Esophagus muscularis mucosa (tissue), 4 donors: ENCODE measurements around the gene PDSS2. TPM values are rescaled to one million over a fixed set of nuclear protein-coding genes. Genes with fewer than 3 reads are reported as not detected.
"Not testable (repeated sequence)": the region's sequence is repeated elsewhere in the genome, so short reads cannot be mapped to it uniquely, and the experiment has no call there.

Experiments
- DNase-seq: peaks from one replicate; pipeline ENCODE4 v3.0.0-alpha.2; 2017; ENCODE audit errors: extremely low spot score
- H3K27ac ChIP-seq, 4 donors: fragments of 200-600 bp; sonication (generic); replicated peaks in 1 of 4; 1 replicate in 3 of 4; 2 replicates in 1 of 4; pipeline ENCODE4 v1.5.1; 2016 to 2019; ENCODE audit warnings: mild to moderate bottlenecking in 1 of 4
- H3K27me3 ChIP-seq, 4 donors: fragments of 200-600 bp; sonication (generic); one replicate each; pipeline versions ENCODE4 v1.5.1 to v1.6.0; 2016 to 2019
- H3K36me3 ChIP-seq, 4 donors: fragments of 200-600 bp; sonication (generic); one replicate each; pipeline ENCODE4 v1.5.1; 2016 to 2019
- H3K4me1 ChIP-seq, 4 donors: fragments of 200-600 bp; sonication (generic); one replicate each; pipeline ENCODE4 v1.5.1; 2016 to 2019
- H3K4me3 ChIP-seq, 4 donors: fragments of 200-600 bp; sonication (generic); 1 replicate in 2 of 4; 2 replicates in 2 of 4; pipeline ENCODE4 v1.5.1; 2016 to 2019; ENCODE audit warnings: mild to moderate bottlenecking in 4 of 4, moderate library complexity in 1 of 4
- H3K9me3 ChIP-seq, 4 donors: fragments of 200-600 bp; sonication (generic); 1 replicate in 3 of 4; 2 replicates in 1 of 4; pipeline ENCODE4 v1.5.1; 2016 to 2019
- EP300 ChIP-seq: sonication (generic); formaldehyde crosslinking; IDR thresholded peaks from one replicate; pipeline ENCODE4 v1.6.1; 2017; ENCODE audit warnings: antibody characterized with exemption
- POLR2A ChIP-seq: fragments of 450-650 bp; IDR thresholded peaks from one replicate; pipeline ENCODE4 v1.6.1; 2017; ENCODE audit warnings: antibody characterized with exemption, moderate library complexity, mild to moderate bottlenecking, low read depth
- POLR2AphosphoS5 ChIP-seq, 2 donors: sonication (generic); formaldehyde crosslinking; IDR thresholded peaks; one replicate each; pipeline ENCODE4 v1.6.1; 2017; ENCODE audit warnings: antibody characterized with exemption in 2 of 2
- WGBS: methylation state at CpG from one replicate; pipeline ENCODE4 v1.1.5; 2018; 5-methylcytosine and 5-hydroxymethylcytosine counted together
- intact Hi-C: fragments of 100-400 bp; cut with DNase I; formaldehyde crosslinking; loops from one replicate; pipeline ENCODE4 v1.15.1; 2023
- total RNA-seq, 4 donors: library from RNA; depleted of rRNA; stranded (reverse); fragments of >200 nt; gene quantifications; one replicate each; pipeline versions ENCODE4 v1.1.0 to v1.2.1, GENCODE V29; 2016
- TF ChIP-seq, protein P1 (sequence below), 3 experiments: fragments of 200-600 bp in 2 of 3; fragments of 450-650 bp in 1 of 3; sonication (generic) in 2 of 3; IDR thresholded peaks; one replicate each; pipeline ENCODE4 v1.5.1; 2017 to 2019; ENCODE audit warnings: antibody characterized with exemption in 3 of 3, mild to moderate bottlenecking in 2 of 3, moderate library complexity in 1 of 3

Gene PDSS2
- total RNA-seq, 4 donors from 2014 or later: 6.6 to 10.8 (median 8.7) TPM

DNA sequence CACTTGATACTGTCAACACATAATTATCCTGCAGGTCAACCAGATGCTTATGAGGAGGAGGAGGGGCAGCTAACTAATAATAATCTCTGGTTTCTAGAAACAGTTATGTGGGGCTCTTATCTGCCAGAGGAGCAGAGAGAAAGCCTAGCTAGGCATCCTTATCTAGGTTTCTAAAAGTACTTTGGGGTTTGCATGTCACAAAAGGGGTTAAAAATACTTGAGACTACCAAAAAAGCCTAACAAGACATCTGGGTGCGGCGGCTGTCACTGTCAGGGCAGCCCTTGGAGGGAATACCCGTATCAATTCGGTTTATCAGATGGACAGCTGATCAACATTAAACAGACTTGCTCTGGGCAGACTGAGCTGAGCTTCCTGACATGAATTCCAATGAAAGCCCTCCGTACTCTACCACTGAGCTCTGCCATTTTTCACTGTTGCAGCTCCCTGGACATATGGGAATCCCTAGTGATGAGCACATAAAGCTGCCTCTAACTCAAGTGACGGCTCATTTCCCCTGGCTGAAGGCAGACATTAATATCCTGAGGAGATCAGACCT is 166.6 kb downstream of the PDSS2 start:
- Histone ChIP-seq H3K36me3 (no peaks in the 10 kb centered on the region), H3K27me3 (no peaks in the 10 kb centered on the region), H3K9me3 (no peaks in the 10 kb centered on the region), H3K4me3 (no peak overlapping the region), H3K27ac (no peak overlapping the region), H3K4me1 (peaks cover 0 to 7% (median 4%) of the 10 kb centered on the region in 4 donors)
- DNase-seq: no peak
- WGBS: 82% methylated on average over 6 of the region's 6 CpGs
- TF ChIP-seq EP300 (no peak), POLR2A (no peak), POLR2AphosphoS5 (IDR thresholded peaks at IDR 0.05) (no peak)
- TF ChIP-seq, protein P1, sequence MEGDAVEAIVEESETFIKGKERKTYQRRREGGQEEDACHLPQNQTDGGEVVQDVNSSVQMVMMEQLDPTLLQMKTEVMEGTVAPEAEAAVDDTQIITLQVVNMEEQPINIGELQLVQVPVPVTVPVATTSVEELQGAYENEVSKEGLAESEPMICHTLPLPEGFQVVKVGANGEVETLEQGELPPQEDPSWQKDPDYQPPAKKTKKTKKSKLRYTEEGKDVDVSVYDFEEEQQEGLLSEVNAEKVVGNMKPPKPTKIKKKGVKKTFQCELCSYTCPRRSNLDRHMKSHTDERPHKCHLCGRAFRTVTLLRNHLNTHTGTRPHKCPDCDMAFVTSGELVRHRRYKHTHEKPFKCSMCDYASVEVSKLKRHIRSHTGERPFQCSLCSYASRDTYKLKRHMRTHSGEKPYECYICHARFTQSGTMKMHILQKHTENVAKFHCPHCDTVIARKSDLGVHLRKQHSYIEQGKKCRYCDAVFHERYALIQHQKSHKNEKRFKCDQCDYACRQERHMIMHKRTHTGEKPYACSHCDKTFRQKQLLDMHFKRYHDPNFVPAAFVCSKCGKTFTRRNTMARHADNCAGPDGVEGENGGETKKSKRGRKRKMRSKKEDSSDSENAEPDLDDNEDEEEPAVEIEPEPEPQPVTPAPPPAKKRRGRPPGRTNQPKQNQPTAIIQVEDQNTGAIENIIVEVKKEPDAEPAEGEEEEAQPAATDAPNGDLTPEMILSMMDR (IDR thresholded peaks at IDR 0.05): no peak
- intact Hi-C loops: no loop called here

DNA sequence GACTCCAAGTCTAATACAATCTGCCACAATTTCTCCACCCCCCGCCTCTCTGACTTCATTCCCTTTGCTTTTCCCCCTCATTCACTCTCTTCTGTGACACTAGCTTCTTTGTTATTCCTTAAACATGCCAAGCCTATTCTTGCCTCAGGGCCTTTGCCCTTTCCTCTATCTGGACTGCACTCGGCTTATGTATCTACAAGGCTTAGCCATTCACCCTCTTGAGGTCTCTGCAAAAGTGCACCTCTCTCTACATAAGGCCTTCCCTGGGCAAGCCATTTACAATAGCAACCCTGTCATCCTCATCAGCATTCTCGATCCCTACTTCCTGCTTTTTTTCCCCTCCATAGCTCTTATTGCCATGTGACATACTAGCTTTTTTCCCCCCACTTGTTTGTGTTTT is 168.9 kb downstream of the PDSS2 start:
- no peak for DNase-seq
- no peaks in the 10 kb centered on the region for H3K27me3 ChIP-seq
- TF ChIP-seq POLR2A: no peak
- TF ChIP-seq EP300: no peak
- TF ChIP-seq, protein P1 (IDR thresholded peaks at IDR 0.05): no peak
- no peak for TF ChIP-seq POLR2AphosphoS5 (IDR thresholded peaks at IDR 0.05)
- no peaks in the 10 kb centered on the region for H3K36me3 ChIP-seq
- H3K4me1 ChIP-seq: peaks cover 0 to 6% (median 0%) of the 10 kb centered on the region in 4 donors
- no peak overlapping the region for H3K27ac ChIP-seq
- 96% methylated on average over 3 of the region's 3 CpGs for WGBS
- no peaks in the 10 kb centered on the region for H3K9me3 ChIP-seq
- H3K4me3 ChIP-seq: no peak overlapping the region
- intact Hi-C loops: no loop called here

DNA sequence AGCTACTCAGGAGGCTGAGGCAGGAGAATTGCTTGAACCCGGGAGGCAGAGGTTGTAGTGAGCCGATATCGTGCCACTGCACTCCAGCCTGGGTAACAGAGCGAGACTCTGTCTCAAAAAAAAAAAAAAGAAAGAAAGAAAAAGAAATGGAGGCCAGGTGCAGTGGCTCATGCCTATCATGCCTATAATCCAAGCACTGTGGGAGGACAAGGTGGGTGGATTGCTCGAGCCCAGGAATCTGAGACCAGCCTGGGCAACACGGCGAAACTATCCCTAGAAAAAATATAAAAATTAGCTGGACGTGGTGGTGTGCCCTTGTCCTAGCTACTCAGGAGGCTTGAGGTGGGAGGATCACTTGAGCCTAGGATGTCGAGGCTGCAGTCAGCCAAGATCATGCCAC is 170.1 kb downstream of the PDSS2 start:
- H3K27ac ChIP-seq, H3K4me3 ChIP-seq, intact Hi-C loops, DNase-seq, H3K4me1 ChIP-seq, H3K9me3 ChIP-seq, H3K36me3 ChIP-seq, H3K27me3 ChIP-seq: not testable (repeated sequence)
- WGBS: 95% methylated on average over 9 of the region's 9 CpGs

GRCh38 chr6:107285683-107286082 is 173.7 kb downstream of the PDSS2 start:
- H3K36me3 ChIP-seq, H3K4me1 ChIP-seq, H3K27ac ChIP-seq, H3K4me3 ChIP-seq, DNase-seq, H3K9me3 ChIP-seq, intact Hi-C loops, H3K27me3 ChIP-seq: not testable (repeated sequence)
- 96% methylated on average over 6 of the region's 6 CpGs for WGBS

GRCh38 chr6:107284805-107285204 is 174.6 kb downstream of the PDSS2 start:
- Histone ChIP-seq H3K27me3 (no peaks in the 10 kb centered on the region), H3K9me3 (no peaks in the 10 kb centered on the region), H3K27ac (no peak overlapping the region), H3K36me3 (no peaks in the 10 kb centered on the region), H3K4me1 (no peaks in the 10 kb centered on the region), H3K4me3 (no peak overlapping the region)
- intact Hi-C loops: no loop called here
- TF ChIP-seq POLR2A: no peak
- no peak for TF ChIP-seq EP300
- TF ChIP-seq POLR2AphosphoS5 (IDR thresholded peaks at IDR 0.05): no peak
- TF ChIP-seq, protein P1 (IDR thresholded peaks at IDR 0.05): no peak
- 47% methylated on average over 1 of the region's 1 CpG for WGBS
- DNase-seq: no peak

GRCh38 chr6:107280791-107281190 is 178.6 kb downstream of the PDSS2 start:
- Histone ChIP-seq H3K36me3 (no peaks in the 10 kb centered on the region), H3K27ac (no peak overlapping the region), H3K4me3 (no peak overlapping the region), H3K27me3 (no peaks in the 10 kb centered on the region), H3K4me1 (no peaks in the 10 kb centered on the region), H3K9me3 (no peaks in the 10 kb centered on the region)
- 93% methylated on average over 2 of the region's 2 CpGs for WGBS
- no peak for TF ChIP-seq EP300
- TF ChIP-seq, protein P1 (IDR thresholded peaks at IDR 0.05): no peak
- no peak for TF ChIP-seq POLR2AphosphoS5 (IDR thresholded peaks at IDR 0.05)
- TF ChIP-seq POLR2A: no peak
- no peak for DNase-seq
- intact Hi-C loops: no loop called here

GRCh38 chr6:107280001-107280400 is 179.4 kb downstream of the PDSS2 start:
- H3K4me3 ChIP-seq, DNase-seq, H3K4me1 ChIP-seq, H3K9me3 ChIP-seq, H3K27me3 ChIP-seq, intact Hi-C loops, H3K36me3 ChIP-seq, H3K27ac ChIP-seq: not testable (repeated sequence)
- WGBS: 91% methylated on average over 7 of the region's 7 CpGs
